GM19025 (cell line): ENCODE data around the gene RGL1.

ENCODE experiments used
- ATAC-seq: cut with Tn5 transposase; IDR thresholded peaks from one replicate; pipeline ENCODE4 v1.9.1; 2021; ENCODE audit warnings: mild to moderate bottlenecking, low read depth, moderate library complexity; ENCODE audit not compliant: unreplicated experiment

Gene RGL1

DNA sequence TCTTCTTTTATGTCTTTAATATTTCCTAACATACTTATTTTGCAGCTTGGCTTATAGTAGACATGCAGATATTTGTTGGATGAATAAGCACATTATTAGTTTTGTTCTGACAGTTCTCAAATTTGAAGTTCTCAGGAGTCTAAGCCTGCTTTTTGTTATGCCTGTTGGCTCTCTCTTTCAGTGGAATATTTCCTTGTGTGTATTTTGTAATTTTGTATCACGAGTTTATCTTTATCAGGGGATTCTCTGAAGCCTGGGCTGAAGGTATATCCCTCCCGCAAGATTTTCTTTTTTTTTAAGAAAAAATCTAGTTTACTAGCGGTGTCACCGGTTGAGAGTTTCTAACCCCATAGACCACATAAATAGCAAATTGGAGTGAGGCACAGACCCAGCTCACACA, 105.9 kb downstream of the RGL1 start:
- no peak for ATAC-seq

DNA sequence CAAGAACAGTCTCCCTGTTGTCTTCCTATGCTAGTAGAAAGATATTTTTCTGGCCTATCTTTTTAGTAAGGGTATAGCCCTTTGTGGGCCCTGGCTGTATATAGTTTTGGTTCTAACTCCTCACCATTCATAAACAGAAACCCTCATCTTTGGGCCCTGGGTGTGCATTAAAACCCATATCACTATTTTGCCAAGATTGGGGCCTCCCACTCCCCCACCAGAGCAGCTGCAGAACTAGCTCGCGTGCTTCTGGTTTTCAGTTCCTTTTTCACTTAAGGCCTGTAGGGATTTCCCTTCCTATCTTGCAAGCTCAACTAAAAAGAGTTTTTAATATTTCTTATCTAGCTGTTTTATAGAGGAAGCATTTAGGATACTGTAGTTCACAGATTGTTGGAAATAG, 106.4 kb downstream of the RGL1 start:
- ATAC-seq = peak; percentile 72

DNA sequence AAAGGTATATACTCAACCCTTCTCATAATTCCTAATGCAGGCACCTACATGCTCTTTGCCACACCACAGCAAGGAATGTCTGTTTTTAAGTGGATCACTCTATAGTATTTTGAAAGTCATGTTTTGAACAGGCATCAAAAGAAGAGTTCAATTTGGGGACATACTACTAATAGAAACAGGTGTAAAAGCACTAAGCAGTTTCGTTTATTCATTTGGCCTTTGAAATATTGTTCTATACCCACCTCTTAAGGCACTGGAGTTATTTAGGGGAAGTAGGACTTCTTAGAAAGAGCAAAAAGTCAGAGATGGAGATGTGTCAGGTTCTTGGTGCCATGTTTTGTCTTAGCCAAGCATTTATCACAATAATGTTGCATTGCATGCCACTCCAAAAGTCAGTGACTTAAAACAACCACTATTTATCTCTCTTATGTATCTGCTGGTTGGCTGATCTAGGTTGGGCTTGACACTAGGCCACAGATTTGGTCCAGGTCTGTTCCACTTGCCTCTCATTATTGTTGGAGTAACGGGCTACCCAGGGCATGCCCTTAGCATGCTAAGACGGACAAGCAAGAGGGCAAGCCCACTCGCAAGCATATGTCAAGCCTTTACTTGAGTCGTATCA, 107.5 kb downstream of the RGL1 start:
- peak; percentile 51 for ATAC-seq

DNA sequence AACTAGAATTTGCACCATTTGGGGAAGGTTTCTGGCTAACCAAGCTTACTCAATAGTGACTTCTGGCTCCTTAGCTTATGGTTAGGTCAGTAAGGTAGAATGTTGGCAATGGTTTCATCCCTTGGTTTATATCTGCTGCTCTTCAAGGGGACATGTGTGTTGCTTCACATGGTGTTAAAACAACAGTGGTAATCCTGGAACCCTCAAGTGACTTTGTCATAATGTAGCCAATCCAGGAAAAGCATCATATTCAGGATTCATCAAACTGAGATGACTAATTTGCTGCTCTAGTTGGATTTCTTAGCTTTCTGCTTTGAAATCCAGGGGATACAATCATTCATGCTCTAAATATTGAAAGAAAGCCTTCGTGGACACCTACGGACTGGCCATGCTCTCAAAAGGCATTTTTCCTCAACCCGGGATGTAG, 108.7 kb downstream of the RGL1 start:
- no peak for ATAC-seq

DNA sequence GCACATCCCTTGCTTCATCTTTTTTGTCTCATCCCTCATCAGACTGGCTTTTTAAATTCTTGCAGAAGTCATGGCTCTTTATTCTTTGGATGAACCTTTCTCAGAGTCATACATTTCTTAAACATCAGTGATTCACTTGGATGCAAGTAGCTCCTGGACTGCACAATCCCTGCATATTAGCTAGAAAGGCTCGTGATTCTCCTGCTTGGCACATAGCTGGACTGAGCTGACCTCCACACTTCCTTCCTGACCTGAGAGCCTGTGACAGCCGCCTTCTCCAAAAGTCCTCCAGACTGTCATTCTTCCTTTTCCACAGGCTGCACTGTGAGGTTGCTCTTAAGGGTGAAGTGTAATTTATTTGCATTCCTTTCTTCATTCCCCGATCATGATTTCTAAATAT, 109.4 kb downstream of the RGL1 start:
- ATAC-seq = no peak

DNA sequence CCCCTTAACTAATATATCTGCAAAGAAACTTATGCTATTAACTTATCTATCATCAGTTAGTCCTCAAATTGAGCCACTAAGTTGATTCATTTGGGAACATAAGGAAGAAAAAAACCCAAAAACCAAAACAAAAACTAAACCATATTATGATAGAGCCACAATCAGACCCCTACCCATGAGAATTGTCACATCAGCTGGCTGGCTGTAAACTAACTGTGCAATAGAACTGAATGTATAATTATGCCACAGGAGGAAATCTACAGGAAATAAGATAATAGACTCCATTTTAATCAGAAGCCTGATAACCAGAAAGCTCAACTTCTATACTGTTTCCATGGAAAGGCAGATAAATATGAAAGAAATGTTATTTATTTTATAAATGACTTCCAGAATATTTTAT, 110.0 kb downstream of the RGL1 start:
- no peak for ATAC-seq

DNA sequence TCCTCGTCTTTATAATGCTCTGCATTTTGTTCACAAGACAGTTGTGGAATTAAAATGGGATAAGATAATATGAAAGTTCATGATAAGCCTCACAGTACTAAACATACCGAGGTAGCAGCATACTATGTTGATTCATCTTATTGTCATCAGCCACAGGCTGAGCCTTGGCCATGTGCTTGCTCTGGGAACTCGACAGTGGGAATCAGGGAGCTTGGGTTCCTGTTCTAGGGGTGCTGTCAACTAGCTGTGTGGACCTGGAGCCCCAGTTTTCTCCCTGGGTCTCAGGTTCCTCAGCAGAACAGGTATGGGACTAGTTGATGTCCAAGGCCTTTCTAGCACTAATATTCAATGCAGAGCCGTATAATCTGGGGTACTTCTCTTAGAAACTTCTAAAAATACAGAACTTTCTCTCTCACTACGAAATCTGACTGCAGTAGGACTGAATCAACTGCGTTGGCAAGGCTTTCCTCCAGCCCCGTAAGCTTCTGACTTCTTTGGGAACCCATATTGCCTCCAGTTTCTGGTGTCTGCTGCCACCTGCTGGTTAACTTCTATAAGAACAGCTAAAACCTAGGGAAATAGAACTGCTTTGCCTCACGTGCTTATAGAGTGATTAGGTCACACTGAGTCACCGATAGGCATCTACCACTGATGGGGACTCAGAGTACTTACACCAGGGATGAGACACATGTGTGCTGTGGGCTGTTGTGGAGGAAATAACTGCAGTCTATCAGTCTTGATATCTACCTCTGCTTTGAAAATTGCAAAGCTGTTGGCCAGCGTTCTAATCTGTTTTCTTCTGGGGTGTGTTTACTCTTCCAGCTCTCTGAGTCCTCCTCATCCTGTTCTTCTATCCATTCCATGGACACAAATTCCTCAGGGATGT, 110.9 kb downstream of the RGL1 start:
- ATAC-seq = no peak

DNA sequence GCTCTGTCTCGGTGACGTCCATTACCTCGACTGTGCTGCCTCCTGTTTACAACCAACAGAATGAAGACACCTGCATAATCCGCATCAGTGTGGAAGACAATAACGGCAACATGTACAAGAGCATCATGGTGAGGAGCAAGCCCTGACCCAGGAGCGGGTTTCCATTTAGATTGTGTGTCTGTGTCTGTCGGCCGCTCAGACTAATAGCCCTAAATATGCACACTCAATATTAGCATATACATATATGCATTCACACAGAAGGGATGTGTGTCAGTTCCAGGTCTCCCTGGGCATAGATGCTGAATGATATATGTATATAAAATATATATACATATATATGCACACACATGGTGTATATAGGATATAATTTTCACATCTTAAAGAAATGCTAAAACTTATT, 111.7 kb downstream of the RGL1 start:
- no peak for ATAC-seq

DNA sequence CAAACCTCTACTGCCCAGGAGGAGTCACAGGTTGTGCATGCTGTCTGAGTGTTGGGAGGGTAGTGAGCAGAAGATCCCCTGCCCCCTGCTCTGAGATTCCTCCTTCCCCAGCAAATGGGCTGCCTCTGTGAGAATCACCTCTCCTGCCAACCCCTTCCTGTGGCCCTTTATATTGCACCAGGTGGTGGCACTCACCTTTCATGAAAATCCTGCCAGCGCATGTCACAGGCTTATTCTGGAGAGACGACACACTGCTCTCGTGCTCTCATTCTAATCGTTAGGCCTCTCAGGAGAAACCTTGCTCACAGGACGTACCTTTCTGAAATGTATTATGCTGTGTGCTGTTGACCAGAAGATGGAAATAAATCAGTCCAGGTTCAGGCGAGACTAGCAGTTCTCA, 113.7 kb downstream of the RGL1 start:
- no peak for ATAC-seq

DNA sequence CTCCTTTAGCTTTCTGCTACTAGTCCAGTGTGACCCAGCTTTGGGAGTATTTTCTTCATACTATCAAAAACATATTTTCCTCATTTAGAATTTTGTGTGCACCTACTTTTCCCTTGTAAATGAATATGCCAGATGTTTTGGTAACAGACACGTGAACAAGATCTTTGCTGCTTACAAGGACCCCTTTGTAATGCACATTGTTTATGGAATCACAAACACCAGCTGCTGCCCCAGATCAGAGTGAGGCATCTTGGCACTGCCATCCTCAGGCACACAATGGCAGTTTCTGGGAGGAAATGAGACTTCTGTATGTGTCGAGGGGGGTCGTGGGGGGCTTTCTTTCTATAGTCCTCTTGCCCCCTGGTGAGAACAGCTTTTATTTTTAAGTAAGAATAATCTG, 115.7 kb downstream of the RGL1 start:
- ATAC-seq = no peak

DNA sequence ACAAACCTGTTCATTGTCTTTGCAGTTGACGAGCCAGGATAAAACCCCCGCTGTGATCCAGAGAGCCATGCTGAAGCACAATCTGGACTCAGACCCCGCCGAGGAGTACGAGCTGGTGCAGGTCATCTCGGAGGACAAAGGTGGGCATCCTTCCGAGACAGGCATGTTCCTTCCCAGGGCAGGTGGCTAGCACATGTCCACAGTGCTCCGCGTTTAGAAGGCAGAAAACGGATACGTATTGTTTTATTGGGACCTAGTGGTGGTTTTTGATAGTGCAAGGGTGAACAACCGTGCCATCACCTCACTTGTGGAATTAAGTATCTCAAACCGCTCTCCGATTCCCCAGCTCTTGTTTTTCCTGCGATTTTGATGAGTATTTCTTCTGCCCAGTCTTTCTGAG, 117.3 kb downstream of the RGL1 start:
- no peak for ATAC-seq

DNA sequence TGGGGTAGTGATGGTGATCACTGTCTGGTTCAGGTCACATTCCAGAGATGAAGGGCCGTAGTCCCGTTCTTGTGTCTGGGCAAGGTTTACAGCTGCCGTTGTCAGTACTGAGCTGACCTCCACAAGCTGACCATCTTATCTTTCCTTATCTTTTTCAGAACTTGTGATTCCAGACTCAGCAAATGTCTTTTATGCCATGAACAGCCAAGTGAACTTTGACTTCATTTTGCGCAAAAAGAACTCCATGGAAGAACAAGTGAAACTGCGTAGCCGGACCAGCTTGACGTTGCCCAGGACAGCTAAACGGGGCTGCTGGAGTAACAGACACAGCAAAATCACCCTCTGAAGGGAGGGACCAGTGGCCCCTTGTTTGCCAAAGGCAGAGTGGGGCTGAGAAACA, 121.0 kb downstream of the RGL1 start:
- no peak for ATAC-seq

DNA sequence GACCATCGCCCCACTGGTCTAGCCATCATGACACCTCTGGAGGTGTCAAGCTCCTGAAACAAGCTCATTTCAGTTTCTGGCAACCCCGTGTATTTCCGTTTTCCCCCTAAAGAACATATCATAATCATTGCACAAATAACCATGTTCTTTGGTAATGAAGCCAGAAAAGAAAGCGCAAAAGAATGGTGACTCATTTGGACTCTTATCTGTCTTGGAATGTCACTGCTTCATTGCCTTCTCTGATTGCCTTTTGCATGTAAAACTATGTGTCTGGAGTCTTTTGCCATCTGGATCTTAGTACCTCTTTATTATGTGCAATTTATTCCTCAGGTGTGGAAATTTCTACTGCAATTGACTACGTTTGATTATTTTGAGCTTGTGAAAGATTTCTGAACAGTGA, 122.1 kb downstream of the RGL1 start:
- no peak for ATAC-seq

DNA sequence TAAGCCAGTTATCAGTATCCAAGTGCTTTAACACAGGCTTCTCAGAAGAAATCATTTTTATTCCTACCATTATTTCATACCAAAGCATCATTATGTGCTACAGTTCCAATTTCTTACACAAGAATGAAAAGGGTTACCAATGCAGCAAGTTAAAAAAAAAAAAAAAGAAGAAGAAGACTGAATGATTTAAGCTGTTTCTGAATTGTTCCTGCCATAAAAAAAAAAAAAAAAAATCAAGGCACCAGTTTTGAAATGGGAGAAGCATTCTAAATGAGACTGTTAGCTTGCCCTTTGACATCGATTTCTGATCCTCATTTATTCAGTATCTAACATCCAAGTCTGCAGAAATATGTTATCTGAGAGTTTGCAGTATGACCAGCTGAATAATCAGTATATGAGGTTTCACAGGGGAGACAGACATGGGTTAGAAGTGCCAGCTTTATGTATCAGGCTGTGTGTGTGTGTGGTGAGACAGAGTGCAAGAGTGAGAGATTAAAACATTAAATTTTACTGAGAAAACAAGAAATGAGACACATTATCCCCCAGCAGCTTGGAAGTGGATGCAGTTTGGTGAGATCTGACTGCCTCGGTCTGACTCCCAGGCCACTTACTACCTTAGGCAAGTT, 126.8 kb downstream of the RGL1 start:
- ATAC-seq = no peak

DNA sequence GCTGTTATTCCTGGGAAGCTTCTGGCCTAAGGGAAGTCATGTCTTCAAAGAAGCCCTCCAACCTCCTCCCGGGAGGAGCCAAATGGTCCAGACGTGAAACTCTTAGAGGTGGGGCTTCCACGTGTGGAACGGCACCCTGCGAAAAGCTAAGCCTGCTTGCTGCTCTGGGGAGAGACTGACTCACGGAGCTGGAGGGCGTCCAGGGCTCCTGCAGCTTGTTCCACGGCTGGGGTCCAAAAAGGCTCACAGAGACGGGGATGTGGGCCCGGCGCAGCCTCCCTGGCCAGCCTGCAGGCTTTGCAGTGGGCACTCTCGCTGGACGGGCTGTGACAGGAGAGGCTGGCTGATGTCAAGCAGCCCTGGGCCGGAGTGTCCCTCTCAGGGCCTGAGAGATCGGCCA, 127.5 kb downstream of the RGL1 start:
- no peak for ATAC-seq

DNA sequence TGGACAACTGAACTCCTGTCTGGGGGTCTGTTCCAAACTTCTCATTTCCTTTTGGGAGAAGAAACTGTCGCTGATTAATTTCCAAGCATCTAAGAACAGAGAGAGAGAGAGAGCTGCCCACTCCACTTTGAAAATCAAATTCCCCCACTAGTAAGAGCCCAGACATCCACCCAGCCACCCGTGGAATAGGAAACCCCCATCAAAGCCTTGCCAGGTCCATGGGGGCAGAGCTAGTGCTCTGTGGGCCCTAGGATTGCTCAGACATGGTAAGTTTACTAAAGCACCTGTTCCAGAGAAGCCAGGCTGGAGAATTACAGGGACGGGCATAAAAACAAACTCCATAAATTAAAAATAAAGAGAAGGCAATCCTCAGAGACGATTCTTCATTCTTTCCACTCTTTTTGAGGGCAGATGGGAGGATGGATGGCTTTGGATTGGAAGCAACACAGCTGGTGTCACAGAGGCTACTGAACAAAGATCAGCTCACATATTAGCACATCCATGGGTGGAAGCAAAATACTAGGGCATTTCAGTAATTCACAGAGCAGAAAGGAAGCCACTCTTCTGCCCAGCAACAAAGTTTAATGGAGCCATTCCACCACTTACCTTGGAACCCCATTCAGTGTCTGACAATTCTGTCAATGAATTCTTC, 128.7 kb downstream of the RGL1 start:
- ATAC-seq = no peak

DNA sequence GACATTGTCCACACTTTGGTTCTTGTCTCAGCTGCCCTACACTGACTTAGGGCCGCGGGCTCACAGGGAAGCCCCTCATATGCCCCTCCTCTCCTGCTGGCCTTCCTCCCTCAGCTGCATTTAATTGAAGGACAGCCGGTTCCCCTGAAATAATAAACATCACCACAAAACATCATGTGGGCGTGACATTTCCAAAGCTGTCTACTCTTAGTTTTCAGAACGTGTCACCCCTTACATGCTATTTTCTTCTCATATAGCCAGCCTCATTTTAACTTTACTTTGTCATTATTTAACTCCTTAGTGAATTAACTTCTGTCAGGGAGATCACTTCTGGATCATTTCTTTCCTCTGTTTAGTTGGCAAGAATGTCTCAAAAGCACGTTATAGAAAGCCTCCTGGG, 129.4 kb downstream of the RGL1 start:
- ATAC-seq = no peak

DNA sequence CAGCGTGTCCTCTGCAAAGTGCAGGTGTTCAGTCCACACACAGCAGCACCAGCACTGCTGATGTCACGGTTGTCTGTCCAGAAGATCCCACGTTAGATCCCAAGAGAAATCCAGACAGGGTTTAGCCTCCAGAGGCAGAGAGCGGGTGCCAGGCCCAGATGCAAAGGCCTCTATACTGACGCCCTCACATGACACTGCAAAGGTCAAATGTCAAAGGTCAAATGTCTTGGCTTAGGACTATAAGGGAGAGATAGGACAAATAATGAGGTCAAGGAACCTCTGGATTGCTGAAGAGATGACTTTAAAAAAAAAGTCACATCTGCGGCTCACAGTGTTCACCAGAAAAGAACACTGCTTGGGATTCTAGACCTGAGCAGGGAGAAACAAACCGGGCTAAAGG, 131.1 kb downstream of the RGL1 start:
- no peak for ATAC-seq

DNA sequence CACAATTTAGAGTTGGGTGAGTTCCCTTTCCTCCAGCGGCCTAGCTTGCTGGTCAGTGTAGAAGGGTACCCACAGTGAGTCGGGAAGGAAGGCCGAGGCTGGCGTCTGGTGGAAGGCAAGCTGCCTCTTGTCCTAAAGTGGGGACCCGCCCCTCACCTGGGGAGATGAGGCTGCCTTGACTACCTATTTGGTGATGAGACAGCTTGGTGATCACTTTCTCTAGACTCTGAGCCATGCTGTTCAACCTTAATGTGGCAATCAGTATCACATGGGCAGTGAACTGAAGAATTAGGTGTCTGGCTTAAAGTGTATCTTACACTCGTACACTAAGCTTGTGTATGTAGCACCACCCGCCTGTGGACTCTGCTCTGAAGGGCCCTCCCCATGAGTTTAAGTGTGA, 131.9 kb downstream of the RGL1 start:
- no peak for ATAC-seq

DNA sequence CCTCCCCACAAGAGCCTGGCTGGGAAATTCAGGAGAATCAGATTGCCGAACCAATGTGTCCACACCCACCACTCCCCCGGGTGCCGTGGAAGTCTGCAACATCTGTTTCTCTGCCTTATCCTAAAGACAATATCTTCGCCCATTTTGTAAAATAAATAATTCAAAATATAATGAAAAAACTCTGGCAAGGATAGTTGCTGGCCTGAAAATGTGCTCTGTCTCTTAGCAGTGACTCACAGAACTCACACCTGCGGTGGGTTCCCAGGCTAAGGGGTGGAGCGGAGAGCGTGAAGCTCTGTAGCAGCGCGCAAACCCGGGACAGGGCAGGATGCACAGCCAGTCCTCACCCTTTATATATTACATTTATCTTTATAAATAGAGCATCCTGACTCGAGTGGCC, 132.7 kb downstream of the RGL1 start:
- ATAC-seq = no peak

DNA sequence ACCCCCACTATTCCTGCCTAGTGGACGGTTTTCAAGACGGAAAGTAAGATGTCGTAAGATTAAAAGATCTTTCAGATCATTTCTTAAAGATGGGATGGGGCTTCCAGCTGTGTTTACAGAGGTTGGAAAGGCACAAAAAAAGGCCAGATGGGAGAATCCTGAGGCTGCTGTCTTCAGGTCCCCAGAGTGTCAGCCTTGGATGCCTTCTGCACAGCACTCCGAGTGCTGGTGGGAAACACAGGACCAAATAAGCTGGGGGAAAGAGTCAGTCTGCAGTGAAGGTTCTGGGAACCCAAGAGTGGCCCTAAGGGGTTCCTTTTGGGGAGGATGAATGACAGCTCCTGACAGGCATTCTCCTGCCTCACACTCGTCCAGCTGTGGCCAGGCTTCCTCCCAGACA, 136.1 kb downstream of the RGL1 start:
- ATAC-seq = no peak
